Measurements from ENCODE around the gene PDLIM3. TPM values are rescaled to one million over a fixed set of nuclear protein-coding genes. Genes with fewer than 3 reads are reported as not detected.

Gene PDLIM3
- polyA plus RNA-seq (0.08 TPM in 1 of 3 replicates, not detected in the others), polyA minus RNA-seq (not detected in 3 replicates)
- 0.24 TPM for polyA plus RNA-seq (2011; ENCODE audit: low read depth)
- not detected in 2 replicates for polyA plus RNA-seq (2011; cell fraction: cytosol; rRNA removed)
- 0.03 TPM in 1 of 2 replicates, not detected in the other for polyA plus RNA-seq (2011; cell fraction: nucleus; rRNA removed)
- polyA plus RNA-seq (2012; ENCODE audit: low replicate concordance) = 0.41 TPM in 1 of 2 replicates, not detected in the other
- polyA minus RNA-seq (2011; cell fraction: cytosol; rRNA and poly(A)+ RNA removed) = not detected
- polyA minus RNA-seq (2011; cell fraction: nucleus; rRNA and poly(A)+ RNA removed) = not detected in 2 replicates

GRCh38 chr4:185534866-185535611 is at the start of gene PDLIM3:
PDLIM3 (minus strand) TSS chr4:185535507; CDS start chr4:185535434, 73 bp downstream.
- H3K4me1 ChIP-seq (ENCODE audit: control insufficient read depth, extremely low read depth, insufficient read depth, low read length) = no peaks in the 10 kb centered on the region
- H3K36me3 ChIP-seq (ENCODE audit: control insufficient read depth in 2 of 2, extremely low read depth in 1 of 2, insufficient read depth in 2 of 2, low read length in 2 of 2) = no peaks in the 10 kb centered on the region
- dilution Hi-C loops (cut with MboI; ENCODE audit: extremely low pct_ligation_motif_present, low sequenced_read_pairs) = no loop called here
- TF ChIP-seq CTCF (optimal IDR thresholded peaks at IDR 0.05 in 1 of 3, IDR thresholded peaks at IDR 0.05 in 1 of 3, conservative IDR thresholded peaks at IDR 0.05 in 1 of 3; ENCODE audit: extremely low read depth in 1 of 3, insufficient read depth in 2 of 3, low read length in 3 of 3) = no peak
- peak; percentile 92 for TF ChIP-seq EZH2 (IDR thresholded peaks at IDR 0.05; ENCODE audit: low read length)
- no peak for FAIRE-seq
- peak within 1 kb of the TSS; percentile 78 for H3K4me2 ChIP-seq (ENCODE audit: control insufficient read depth, extremely low read depth, insufficient read depth, low read depth, low read length)
- H3K9me3 ChIP-seq (ENCODE audit: control insufficient read depth, low read depth, low read length) = no peaks in the 10 kb centered on the region
- no peaks in the 10 kb centered on the region for H3K79me2 ChIP-seq (ENCODE audit: control insufficient read depth, insufficient read depth, low read length)
- peak within 1 kb of the TSS; percentile 78 for H2AFZ ChIP-seq (ENCODE audit: control insufficient read depth, low read length)
- peak within 1 kb of the TSS; percentile 27 to 64 (median 62) for H3K4me3 ChIP-seq (ENCODE audit: control insufficient read depth in 2 of 3, extremely low read depth in 1 of 3, insufficient read depth in 2 of 3, low read depth in 1 of 3, low read length in 3 of 3)
- H3K27ac ChIP-seq (ENCODE audit: control insufficient read depth, insufficient read depth, low read length) = no peak within 1 kb of the TSS
- no peak for DNase-seq (ENCODE audit: low read depth, low spot score)
- H3K9me1 ChIP-seq (ENCODE audit: control insufficient read depth, extremely low read depth, insufficient read depth, low read length) = no peaks in the 10 kb centered on the region
- H3K9ac ChIP-seq (ENCODE audit: control insufficient read depth, extremely low read depth, insufficient read depth, low read length) = no peak within 1 kb of the TSS
- no peaks in the 10 kb centered on the region for H4K20me1 ChIP-seq (ENCODE audit: control insufficient read depth, extremely low read depth, insufficient read depth, low read length)
- H3K27me3 ChIP-seq (ENCODE audit: control insufficient read depth, extremely low read depth, insufficient read depth, low read length) = peaks cover 37% of the 10 kb centered on the region

GRCh38 chr4:185583813-185584212 is 48.5 kb upstream of the PDLIM3 start:
- Histone ChIP-seq H3K79me2 (ENCODE audit: control insufficient read depth, insufficient read depth, low read length) (no peaks in the 10 kb centered on the region), H3K4me3 (ENCODE audit: control insufficient read depth in 2 of 3, extremely low read depth in 1 of 3, insufficient read depth in 2 of 3, low read depth in 1 of 3, low read length in 3 of 3) (no peak overlapping the region), H4K20me1 (ENCODE audit: control insufficient read depth, extremely low read depth, insufficient read depth, low read length) (no peaks in the 10 kb centered on the region), H3K4me2 (ENCODE audit: control insufficient read depth, extremely low read depth, insufficient read depth, low read depth, low read length) (no peak overlapping the region), H3K9me3 (ENCODE audit: control insufficient read depth, low read depth, low read length) (no peaks in the 10 kb centered on the region), H3K9ac (ENCODE audit: control insufficient read depth, extremely low read depth, insufficient read depth, low read length) (no peak overlapping the region), H2AFZ (ENCODE audit: control insufficient read depth, low read length) (no peak overlapping the region), H3K27ac (ENCODE audit: control insufficient read depth, insufficient read depth, low read length) (no peak overlapping the region), H3K9me1 (ENCODE audit: control insufficient read depth, extremely low read depth, insufficient read depth, low read length) (no peaks in the 10 kb centered on the region), H3K4me1 (ENCODE audit: control insufficient read depth, extremely low read depth, insufficient read depth, low read length) (peaks cover 6% of the 10 kb centered on the region), H3K27me3 (ENCODE audit: control insufficient read depth, extremely low read depth, insufficient read depth, low read length) (peaks cover 26% of the 10 kb centered on the region), H3K36me3 (ENCODE audit: control insufficient read depth in 2 of 2, extremely low read depth in 1 of 2, insufficient read depth in 2 of 2, low read length in 2 of 2) (no peaks in the 10 kb centered on the region)
- TF ChIP-seq CTCF (optimal IDR thresholded peaks at IDR 0.05 in 1 of 3, IDR thresholded peaks at IDR 0.05 in 1 of 3, conservative IDR thresholded peaks at IDR 0.05 in 1 of 3; ENCODE audit: extremely low read depth in 1 of 3, insufficient read depth in 2 of 3, low read length in 3 of 3) = no peak
- no peak for TF ChIP-seq EZH2 (IDR thresholded peaks at IDR 0.05; ENCODE audit: low read length)
- DNase-seq (ENCODE audit: low read depth, low spot score) (no peak), FAIRE-seq (no peak)
- dilution Hi-C loops (cut with MboI; ENCODE audit: extremely low pct_ligation_motif_present, low sequenced_read_pairs) = no loop called here

All from keratinocyte (primary cell).